ENCODE results near the gene THRAP3. TPM values are rescaled to one million over a fixed set of nuclear protein-coding genes. Genes with fewer than 3 reads are reported as not detected.

THRAP3 gene
- polyA plus RNA-seq, 1 of the 3 experiments (the other 2 are of a cell fraction): 33.7 TPM

DNA sequence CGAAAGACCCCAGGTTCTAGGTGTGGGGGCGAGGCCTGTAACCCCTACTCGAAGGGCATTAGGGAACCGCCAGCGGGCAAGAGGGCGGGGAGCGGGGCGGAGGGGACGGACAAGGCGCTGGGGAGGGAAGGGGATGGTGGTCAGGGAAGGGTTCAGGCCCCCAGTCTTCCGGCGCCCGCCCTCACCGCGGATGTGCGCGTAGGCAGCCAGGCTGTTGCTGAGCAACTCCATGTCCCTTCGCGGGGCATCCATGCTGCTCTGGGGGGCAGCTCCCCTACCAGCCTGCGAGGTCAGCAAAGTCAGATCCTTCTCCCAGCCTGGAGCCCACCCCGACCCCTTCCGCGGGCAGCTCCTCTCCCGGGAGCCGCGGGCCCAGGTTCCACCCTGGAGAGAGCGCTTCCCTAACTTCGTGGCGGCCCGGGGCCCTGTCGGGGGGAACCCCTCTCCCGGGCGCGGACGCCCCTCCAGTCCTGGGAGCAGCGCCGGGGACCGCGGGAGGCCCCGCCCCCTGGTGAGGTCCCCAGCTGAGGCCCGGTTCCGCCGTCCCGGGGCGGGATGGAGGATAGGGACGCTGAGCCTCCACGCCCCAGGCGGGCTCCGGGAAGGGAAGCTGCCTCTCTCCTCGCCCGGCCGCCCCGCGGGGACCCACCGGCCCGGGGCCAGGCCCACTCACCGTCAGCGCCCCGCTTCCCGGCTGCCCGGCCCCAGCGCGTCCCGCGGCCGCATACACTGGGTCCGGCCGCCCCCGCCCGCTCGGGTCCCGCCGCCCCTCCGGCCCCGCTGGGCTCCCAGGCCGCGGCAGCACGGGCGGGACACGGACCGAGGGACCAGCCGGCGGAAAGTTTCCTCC is 98.8 kb downstream of the THRAP3 start:
- DNase-seq: peak; percentile 81
- POLR2A ChIA-PET: interaction anchor here (1.1 to 1.2 kb wide), 2 partner anchors 16 to 43 kb away, joined by 3 to 4 read pairs; partner anchors contain the start of gene SH3D21
- CTCF ChIA-PET: interaction anchor here (0.5 to 5.7 kb wide), 11 partner anchors 16 to 173 kb away, joined by 3 to 29 read pairs (median 5); partner anchors contain the start of gene TRAPPC3

More for the DNA sequence above, 98.8 kb downstream of the THRAP3 start:
- H3K9me2 ChIP-seq: no peaks in the 10 kb centered on the region
- peaks cover 9 to 24% of the 10 kb centered on the region in 2 experiments; a peak in 1 of 4 replicates for H3K4me1 ChIP-seq (ENCODE audit: control insufficient read depth in 1 of 2, insufficient read depth in 2 of 2, low read depth in 1 of 2, low read length in 1 of 2)
- 0 out of 2 replicates have a peak, but pooled peaks cover 3% of the 10 kb centered on the region for H4K20me1 ChIP-seq (ENCODE audit: insufficient read depth)
- H3K79me2 ChIP-seq (ENCODE audit: insufficient read depth): peaks cover 18% of the 10 kb centered on the region; the same call in 1 of the 2 replicates
- H3K4me3 ChIP-seq (ENCODE audit: low read depth in 2 of 2, low read length in 1 of 2): peak overlapping the region; percentile 78
- no peak overlapping the region for H2AFZ ChIP-seq (ENCODE audit: low read depth)
- H3K9ac ChIP-seq: peak overlapping the region; percentile 83
- peak overlapping the region; percentile 47 to 70; a peak in 3 of 4 replicates for H3K27ac ChIP-seq (ENCODE audit: low read depth in 2 of 2, low read length in 1 of 2)
- H3K27me3 ChIP-seq (ENCODE audit: insufficient read depth): no peaks in the 10 kb centered on the region
- TF ChIP-seq, protein P1, sequence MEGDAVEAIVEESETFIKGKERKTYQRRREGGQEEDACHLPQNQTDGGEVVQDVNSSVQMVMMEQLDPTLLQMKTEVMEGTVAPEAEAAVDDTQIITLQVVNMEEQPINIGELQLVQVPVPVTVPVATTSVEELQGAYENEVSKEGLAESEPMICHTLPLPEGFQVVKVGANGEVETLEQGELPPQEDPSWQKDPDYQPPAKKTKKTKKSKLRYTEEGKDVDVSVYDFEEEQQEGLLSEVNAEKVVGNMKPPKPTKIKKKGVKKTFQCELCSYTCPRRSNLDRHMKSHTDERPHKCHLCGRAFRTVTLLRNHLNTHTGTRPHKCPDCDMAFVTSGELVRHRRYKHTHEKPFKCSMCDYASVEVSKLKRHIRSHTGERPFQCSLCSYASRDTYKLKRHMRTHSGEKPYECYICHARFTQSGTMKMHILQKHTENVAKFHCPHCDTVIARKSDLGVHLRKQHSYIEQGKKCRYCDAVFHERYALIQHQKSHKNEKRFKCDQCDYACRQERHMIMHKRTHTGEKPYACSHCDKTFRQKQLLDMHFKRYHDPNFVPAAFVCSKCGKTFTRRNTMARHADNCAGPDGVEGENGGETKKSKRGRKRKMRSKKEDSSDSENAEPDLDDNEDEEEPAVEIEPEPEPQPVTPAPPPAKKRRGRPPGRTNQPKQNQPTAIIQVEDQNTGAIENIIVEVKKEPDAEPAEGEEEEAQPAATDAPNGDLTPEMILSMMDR (IDR thresholded peaks at IDR 0.05): no peak
- TF ChIP-seq, protein P2, sequence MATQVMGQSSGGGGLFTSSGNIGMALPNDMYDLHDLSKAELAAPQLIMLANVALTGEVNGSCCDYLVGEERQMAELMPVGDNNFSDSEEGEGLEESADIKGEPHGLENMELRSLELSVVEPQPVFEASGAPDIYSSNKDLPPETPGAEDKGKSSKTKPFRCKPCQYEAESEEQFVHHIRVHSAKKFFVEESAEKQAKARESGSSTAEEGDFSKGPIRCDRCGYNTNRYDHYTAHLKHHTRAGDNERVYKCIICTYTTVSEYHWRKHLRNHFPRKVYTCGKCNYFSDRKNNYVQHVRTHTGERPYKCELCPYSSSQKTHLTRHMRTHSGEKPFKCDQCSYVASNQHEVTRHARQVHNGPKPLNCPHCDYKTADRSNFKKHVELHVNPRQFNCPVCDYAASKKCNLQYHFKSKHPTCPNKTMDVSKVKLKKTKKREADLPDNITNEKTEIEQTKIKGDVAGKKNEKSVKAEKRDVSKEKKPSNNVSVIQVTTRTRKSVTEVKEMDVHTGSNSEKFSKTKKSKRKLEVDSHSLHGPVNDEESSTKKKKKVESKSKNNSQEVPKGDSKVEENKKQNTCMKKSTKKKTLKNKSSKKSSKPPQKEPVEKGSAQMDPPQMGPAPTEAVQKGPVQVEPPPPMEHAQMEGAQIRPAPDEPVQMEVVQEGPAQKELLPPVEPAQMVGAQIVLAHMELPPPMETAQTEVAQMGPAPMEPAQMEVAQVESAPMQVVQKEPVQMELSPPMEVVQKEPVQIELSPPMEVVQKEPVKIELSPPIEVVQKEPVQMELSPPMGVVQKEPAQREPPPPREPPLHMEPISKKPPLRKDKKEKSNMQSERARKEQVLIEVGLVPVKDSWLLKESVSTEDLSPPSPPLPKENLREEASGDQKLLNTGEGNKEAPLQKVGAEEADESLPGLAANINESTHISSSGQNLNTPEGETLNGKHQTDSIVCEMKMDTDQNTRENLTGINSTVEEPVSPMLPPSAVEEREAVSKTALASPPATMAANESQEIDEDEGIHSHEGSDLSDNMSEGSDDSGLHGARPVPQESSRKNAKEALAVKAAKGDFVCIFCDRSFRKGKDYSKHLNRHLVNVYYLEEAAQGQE (IDR thresholded peaks at IDR 0.05; ENCODE audit: low read depth, low read length): no peak
- TF ChIP-seq GATA2 (CRISPR knock-in tag; IDR thresholded peaks at IDR 0.05) (no peak), SMC3 (IDR thresholded peaks at IDR 0.05; ENCODE audit: low read depth, low read length) (no peak)
- TF ChIP-seq, protein P3, sequence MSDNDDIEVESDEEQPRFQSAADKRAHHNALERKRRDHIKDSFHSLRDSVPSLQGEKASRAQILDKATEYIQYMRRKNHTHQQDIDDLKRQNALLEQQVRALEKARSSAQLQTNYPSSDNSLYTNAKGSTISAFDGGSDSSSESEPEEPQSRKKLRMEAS (IDR thresholded peaks at IDR 0.05; ENCODE audit: low read depth): no peak
- H3K4me2 ChIP-seq: peak overlapping the region; percentile 90
- H3K36me3 ChIP-seq (replicated peaks in 1 of 2; ENCODE audit: control insufficient read depth in 1 of 2, insufficient read depth in 2 of 2, low read length in 1 of 2): peaks cover 0 to 6% of the 10 kb centered on the region in 2 experiments
- no peaks in the 10 kb centered on the region for H3K9me3 ChIP-seq
- WGBS (ENCODE audit: low lambda C conversion rate): 87% methylated on average over 17 of the region's 83 CpGs
- peaks cover 5% of the 10 kb centered on the region for H3F3A ChIP-seq (replicated peaks; ENCODE audit: insufficient read depth)
